HS-27A (cell line): ENCODE measurements around the gene PRKCG.

ENCODE experiments used
- DNase-seq: peaks from one replicate; pipeline ENCODE4 v3.0.0-alpha.2; 2012; ENCODE audit warnings: low read depth, missing footprints

PRKCG gene

GRCh38 chr19:53872762-53873161 is 9.2 kb upstream of the PRKCG start:
- no peak for DNase-seq

GRCh38 chr19:53873773-53874605 is 8.0 kb upstream of the PRKCG start:
- DNase-seq = no peak

DNA sequence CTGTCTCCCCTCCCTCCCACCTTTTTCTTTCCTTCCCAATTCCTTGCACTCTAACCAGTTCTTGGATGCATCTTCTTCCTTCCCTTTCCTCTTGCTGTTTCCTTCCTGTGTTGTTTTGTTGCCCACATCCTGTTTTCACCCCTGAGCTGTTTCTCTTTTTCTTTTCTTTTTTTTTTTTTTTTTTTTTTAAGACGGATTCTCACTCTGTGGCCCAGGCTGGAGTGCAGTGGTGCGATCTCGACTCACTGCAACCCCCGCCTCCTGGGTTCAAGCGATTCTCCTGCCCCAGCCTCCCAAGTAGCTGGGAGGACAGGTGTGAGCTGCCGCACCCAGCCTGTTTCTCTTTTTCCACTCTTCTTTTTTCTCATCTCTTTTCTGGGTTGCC is 7.4 kb upstream of the PRKCG start:
- no peak for DNase-seq

DNA sequence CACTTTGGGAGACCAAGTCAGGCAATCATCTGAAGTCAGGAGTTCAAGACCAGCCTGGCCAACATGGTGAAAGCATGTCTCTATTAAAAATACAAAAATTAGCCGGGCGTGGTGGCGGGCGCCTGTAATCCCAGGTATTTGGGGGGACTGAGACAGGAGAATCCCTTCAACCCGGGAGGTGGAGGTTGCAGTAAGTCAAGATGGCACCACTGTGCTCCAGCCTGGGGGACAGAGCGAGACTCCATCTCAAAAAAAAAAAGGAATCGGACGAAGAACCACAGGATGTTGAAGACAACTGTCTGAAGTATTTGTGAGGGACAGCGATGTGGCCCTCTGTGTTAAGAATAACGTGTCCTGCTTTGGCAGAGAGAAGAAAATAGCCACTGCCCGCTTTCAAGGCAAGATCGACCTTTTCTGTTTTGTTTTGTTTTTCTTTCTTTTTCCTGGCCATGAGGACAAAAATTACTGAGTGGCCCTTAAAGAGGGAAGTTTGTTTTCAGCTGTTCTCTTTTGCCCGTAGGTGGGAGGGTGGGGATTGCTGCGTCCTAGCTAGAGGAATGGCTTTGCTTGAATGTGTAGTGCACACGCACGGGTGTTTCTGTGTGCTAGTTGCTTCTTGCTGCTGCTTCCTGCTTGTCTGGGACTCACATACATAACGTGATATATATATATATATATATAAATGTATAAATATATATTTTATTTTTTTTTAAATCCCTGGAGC is 6.2 kb upstream of the PRKCG start:
- DNase-seq = no peak

DNA sequence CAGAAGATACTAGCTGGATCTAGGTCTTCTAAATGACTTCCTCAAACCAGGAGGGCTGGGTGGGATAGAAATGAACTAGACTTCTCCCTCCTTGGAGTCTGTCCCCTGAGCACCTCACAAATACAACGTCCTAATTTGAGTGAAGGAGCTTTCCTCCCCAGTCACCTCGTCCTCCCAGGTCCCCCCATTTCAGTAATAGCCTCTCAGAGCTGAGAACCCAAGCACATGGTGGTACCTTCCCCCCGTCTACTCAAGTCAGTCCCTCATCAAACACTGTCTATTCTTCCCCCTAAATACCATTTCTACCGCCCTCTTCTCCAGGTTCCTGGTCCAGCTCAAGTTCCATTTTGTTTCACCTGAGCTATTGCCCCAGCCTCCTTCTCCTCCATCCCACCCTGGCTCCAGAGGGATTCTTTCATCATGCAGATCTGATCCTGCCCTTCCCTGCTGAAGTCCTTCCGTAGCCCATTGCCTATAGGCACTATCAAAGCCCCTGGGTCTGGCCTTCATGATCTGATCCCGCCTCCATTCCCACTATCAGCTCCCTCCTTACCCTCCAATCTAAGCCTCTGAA is 5.3 kb upstream of the PRKCG start:
- DNase-seq = no peak

DNA sequence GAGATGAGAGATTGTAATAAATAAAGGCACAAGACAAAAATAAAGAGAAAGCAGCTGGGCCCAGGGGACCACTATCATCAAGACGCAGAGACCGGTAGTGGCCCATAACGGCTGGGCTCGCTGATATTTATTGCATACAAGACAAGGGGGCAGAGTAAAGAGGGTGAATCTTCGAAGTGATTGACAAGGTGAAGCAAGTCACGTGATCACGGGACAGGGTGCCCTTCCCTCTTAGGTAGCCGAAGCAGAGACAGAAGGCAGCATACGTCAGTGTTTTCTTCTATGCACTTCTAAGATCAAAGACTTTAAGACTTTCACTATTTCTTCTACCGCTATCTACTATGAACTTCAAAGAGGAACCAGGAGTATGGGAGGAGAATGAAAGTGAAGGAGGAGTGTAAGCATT is 4.6 kb upstream of the PRKCG start:
- no peak for DNase-seq

DNA sequence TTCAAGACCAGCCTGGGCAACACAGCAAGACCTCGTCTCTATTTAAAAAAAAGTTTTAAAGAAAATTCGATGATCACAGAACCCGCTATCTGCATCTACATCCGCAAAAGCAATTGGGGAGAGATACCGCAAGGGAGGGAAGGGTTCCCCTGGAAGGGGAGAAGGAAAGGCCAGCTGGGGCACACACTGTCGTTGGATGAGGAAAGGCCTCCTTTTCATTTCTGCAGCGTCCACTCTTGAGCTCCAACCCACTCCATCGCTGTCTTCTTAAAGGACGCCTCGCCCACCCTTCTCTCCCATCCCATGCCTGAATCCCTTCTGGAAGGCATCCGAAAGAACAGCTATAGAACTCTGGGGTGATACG is 3.2 kb upstream of the PRKCG start:
- no peak for DNase-seq

GRCh38 chr19:53879140-53880081 is 2.6 kb upstream of the PRKCG start:
- peak; percentile 86 for DNase-seq

DNA sequence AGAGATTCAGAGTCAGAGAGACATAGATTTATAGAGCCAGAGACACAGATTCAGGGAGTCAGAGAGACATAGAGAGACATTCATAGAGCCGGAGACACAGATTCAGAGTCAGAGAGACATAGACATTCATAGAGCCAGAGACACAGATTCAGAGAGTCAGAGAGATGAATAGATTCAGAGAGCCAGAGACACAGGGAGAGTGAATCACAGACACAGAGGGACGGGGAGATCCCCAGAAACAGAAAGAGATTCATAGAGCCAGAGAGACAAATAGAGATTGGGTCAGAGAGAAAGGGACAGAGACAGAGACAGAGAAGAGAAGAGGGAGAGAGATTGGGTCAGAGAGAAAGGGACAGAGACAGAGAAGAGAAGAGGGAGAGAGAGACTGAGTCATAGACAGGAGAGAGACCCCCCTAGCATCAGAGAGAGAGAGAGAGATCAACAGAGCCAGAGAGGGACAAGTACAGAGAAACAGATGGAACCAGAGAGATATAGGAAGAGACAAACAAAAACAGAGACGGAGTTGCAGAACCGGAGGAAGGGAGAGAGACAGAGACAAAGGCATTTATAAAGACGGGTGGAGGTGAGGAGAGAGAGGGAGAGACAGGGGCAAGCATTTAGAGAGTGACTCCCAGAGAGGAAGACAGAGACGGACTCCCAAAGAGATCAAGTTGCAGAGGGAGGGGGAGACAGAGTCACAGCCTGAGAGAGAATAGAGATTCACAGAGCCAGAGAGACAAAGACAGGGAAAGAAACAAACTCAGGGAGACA is 1.1 kb upstream of the PRKCG start:
- no peak for DNase-seq

- no peak for DNase-seq
Observed at GRCh38 chr19:53882391-53883050, 524 bp downstream of the PRKCG start.

DNA sequence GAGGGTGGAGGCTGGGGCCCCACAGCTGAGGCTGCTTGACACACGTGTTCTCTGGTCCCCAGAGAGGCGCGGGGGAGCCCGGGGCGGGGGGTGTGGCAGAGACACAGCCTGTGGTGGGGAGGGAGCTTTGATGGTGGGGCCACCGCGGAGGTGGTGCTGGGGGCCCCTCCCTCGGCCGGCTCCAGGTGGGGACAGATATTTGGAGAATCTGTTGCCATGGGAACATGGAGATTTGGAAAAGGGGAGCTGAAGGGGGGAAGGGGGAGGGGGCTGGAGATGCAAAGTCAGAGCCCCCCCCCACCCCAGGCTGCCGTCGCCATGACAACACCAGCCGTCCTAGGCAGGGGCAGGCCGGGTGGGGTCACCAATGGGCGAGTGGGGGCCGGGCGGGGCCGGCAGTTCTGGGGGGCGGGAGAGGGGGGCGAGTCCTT is 1.2 kb downstream of the PRKCG start:
- no peak for DNase-seq

DNA sequence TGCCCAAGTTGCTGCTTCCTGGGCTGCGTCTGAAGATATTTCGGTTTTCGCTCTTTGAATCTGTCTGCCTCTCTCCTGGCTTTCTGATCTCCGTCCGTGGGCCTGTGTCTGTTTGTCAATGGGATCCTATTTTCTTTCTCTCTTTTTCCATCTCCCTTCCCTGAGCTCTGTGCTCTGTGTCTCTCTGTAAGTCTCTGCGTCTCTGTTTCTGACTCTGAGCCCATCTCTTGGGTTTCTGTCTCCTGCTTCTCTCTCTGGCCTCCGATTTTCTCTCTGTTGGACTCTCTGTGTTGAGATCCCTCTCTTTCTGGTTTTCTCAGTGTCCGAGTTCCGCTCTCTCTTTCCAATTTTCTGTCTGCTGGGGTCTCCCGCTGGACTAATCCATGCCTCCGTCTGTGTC is 1.7 kb downstream of the PRKCG start:
- DNase-seq = no peak

GRCh38 chr19:53884256-53884655 is 2.3 kb downstream of the PRKCG start:
- no peak for DNase-seq

- DNase-seq = no peak
Observed at GRCh38 chr19:53885036-53885435, 3.0 kb downstream of the PRKCG start.

- no peak for DNase-seq
Observed at GRCh38 chr19:53892301-53892980, 10.4 kb downstream of the PRKCG start.

GRCh38 chr19:53892981-53893325 is 11.0 kb downstream of the PRKCG start:
- DNase-seq = no peak

GRCh38 chr19:53894707-53895106 is 12.7 kb downstream of the PRKCG start:
- no peak for DNase-seq

- DNase-seq = no peak
Observed at GRCh38 chr19:53896682-53897081, 14.7 kb downstream of the PRKCG start.

DNA sequence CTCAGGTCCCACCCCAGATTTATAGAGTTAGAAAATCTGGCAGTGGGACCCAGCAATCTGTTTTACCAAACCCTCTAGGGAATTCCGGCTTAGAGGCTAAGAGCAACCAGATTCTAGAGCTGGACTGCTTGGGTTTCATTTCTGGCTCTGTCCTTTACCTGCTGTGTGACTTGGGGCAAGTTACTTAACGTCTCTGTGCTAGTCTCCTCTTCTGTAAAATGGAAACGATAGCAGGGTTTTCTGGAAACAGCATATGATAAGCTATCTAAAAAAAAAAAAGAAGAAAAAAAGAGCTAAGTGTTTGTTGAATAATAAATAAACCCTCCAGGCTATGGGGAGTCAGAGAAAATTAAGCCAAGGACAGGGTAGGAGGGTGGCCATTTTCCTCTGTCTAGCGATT is 15.5 kb downstream of the PRKCG start:
- DNase-seq = no peak

- no peak for DNase-seq
Observed at GRCh38 chr19:53898166-53898565, 16.2 kb downstream of the PRKCG start.
